HCT116 (cell line): ENCODE measurements around the gene C5orf52. TPM values are rescaled to one million over a fixed set of nuclear protein-coding genes. Genes with fewer than 3 reads are reported as not detected.

ENCODE experiments used
- ATAC-seq: fragments of 200-7000 bp; cut with Tn5 transposase; 2 replicates; pipeline ENCODE4 v1.9.1; 2020; ENCODE audit warnings: mild to moderate bottlenecking, moderate library complexity
- BruUV-seq: library from RNA; stranded (reverse); fragments of 400-500 nt; replicated peaks from 2 replicates; lab custom pipeline; 2021; lab: Mats Ljungman, UMichigan
- CTCF ChIA-PET: fragments of 300-600 bp; sonication (Branson Sonifier 250); formaldehyde crosslinking; loops from one replicate; lab custom pipeline; 2021; ENCODE audit warnings: antibody characterized with exemption; lab: Charles Lee
- POLR2A ChIA-PET: fragments of 300-600, 350-600 bp; sonication (Branson Sonifier 250); formaldehyde crosslinking; loops from one replicate; lab custom pipeline; 2021; ENCODE audit warnings: antibody characterized with exemption; lab: Charles Lee
- RAD21 ChIA-PET, 2 experiments: fragments of 300-600 bp; sonication (Branson Sonifier 250); formaldehyde crosslinking; loops; one replicate each; lab custom pipeline; 2023; ENCODE audit warnings: low total read pairs in 2 of 2; ENCODE audit not compliant: uncharacterized antibody in 2 of 2, unreplicated experiment in 2 of 2, low non-redundant PET in 1 of 2; lab: Charles Lee
- DNase-seq: peaks from one replicate; pipeline ENCODE4 v3.0.0-alpha.2; 2010; ENCODE audit warnings: low read depth, low spot score
- H2AFZ ChIP-seq: fragments of 200-600 bp; shearing (Covaris generic), sonication (generic); 2 replicates; pipeline ENCODE4 v1.6.1; 2017; ENCODE audit warnings: low read depth, mixed run types, mixed read lengths, antibody characterized with exemption, low read length; ENCODE audit not compliant: poor library complexity, severe bottlenecking
- H3K27ac ChIP-seq: 2 replicates; pipeline ENCODE4 v1.5.1; 2012; ENCODE audit warnings: low read depth, low read length
- H3K27me3 ChIP-seq: fragments of 200-600 bp; sonication (generic); 2 replicates; pipeline ENCODE4 v1.6.1; 2016; ENCODE audit warnings: mixed run types, low read length, mixed read lengths; ENCODE audit not compliant: insufficient read depth
- H3K36me3 ChIP-seq, 2 experiments: fragments of 200-500 bp in 1 of 2; fragments of 200-600 bp in 1 of 2; sonication (Bioruptor generic) in 1 of 2; sonication (generic) in 1 of 2; 2 replicates each; pipeline versions ENCODE4 v1.5.1 to v1.6.1; 2014 to 2016; ENCODE audit warnings: low read length in 2 of 2, inconsistent platforms in 1 of 2, mixed read lengths in 1 of 2, mixed run types in 1 of 2; ENCODE audit not compliant: insufficient read depth in 2 of 2, control insufficient read depth in 1 of 2
- H3K4me1 ChIP-seq, 2 experiments: fragments of 200-600 bp in 1 of 2; sonication (generic) in 1 of 2; 2 replicates each; pipeline versions ENCODE4 v1.5.1 to v1.6.1; 2012 to 2017; ENCODE audit warnings: low read length in 2 of 2, inconsistent platforms in 1 of 2, mild to moderate bottlenecking in 1 of 2, mixed read lengths in 1 of 2, mixed run types in 1 of 2, moderate library complexity in 1 of 2; ENCODE audit not compliant: insufficient read depth in 2 of 2, control insufficient read depth in 1 of 2
- H3K4me2 ChIP-seq: fragments of 200-600 bp; sonication (generic); 2 replicates; pipeline ENCODE4 v1.6.1; 2017; ENCODE audit warnings: mixed run types, low read length, mixed read lengths
- H3K4me3 ChIP-seq, 2 experiments: fragments of 200-600 bp in 1 of 2; sonication (generic) in 1 of 2; replicated peaks in 1 of 2; 2 replicates each; pipeline ENCODE4 v1.5.1; 2011 to 2016; ENCODE audit warnings: low read length in 2 of 2, control low read depth in 1 of 2, low read depth in 1 of 2, mild to moderate bottlenecking in 1 of 2, mixed read lengths in 1 of 2, mixed run types in 1 of 2
- H3K79me2 ChIP-seq: fragments of 200-600 bp; sonication (generic); 2 replicates; pipeline ENCODE4 v1.6.1; 2017; ENCODE audit warnings: mild to moderate bottlenecking, mixed run types, low read length, moderate library complexity, mixed read lengths; ENCODE audit not compliant: insufficient read depth
- H3K9ac ChIP-seq: fragments of 200-600 bp; sonication (generic); 2 replicates; pipeline ENCODE4 v1.6.1; 2016; ENCODE audit warnings: low read length, mixed read lengths
- H3K9me2 ChIP-seq: fragments of 200-600 bp; sonication (generic), shearing (Covaris generic); 2 replicates; pipeline ENCODE4 v1.6.1; 2017; ENCODE audit warnings: mixed run types, mild to moderate bottlenecking, moderate library complexity; ENCODE audit not compliant: insufficient read depth
- H3K9me3 ChIP-seq, 2 experiments: fragments of 200-500 bp in 1 of 2; fragments of 200-600 bp in 1 of 2; sonication (Bioruptor generic) in 1 of 2; sonication (generic) in 1 of 2; 2 replicates each; pipeline ENCODE4 v1.6.1; 2014 to 2017; ENCODE audit warnings: low read length in 2 of 2, mixed read lengths in 2 of 2, inconsistent platforms in 1 of 2, low read depth in 1 of 2, mild to moderate bottlenecking in 1 of 2, mixed run types in 1 of 2, moderate library complexity in 1 of 2; ENCODE audit not compliant: control insufficient read depth in 1 of 2, insufficient read depth in 1 of 2
- H4K20me1 ChIP-seq: fragments of 200-600 bp; sonication (generic), shearing (Covaris generic); 2 replicates; pipeline ENCODE4 v1.6.1; 2017; ENCODE audit warnings: mixed run types, mild to moderate bottlenecking, moderate library complexity; ENCODE audit not compliant: insufficient read depth
- CBX3 ChIP-seq: IDR thresholded peaks from 2 replicates; pipeline ENCODE4 v1.6.1; 2012; ENCODE audit warnings: low read depth
- POLR2AphosphoS5 ChIP-seq: IDR thresholded peaks from 2 replicates; pipeline ENCODE4 v1.6.1; 2011; ENCODE audit warnings: mild to moderate bottlenecking, low read depth, low read length, moderate library complexity
- SP1 ChIP-seq: IDR thresholded peaks from 2 replicates; pipeline ENCODE4 v1.6.1; 2012; ENCODE audit warnings: low read depth
- SRF ChIP-seq: IDR thresholded peaks from 2 replicates; pipeline ENCODE4 v1.6.1; 2012; ENCODE audit warnings: low read depth
- YY1 ChIP-seq: IDR thresholded peaks from 2 replicates; pipeline ENCODE4 v1.6.1; 2011; ENCODE audit warnings: low read length, low read depth, moderate library complexity, mild to moderate bottlenecking; ENCODE audit not compliant: insufficient replicate concordance; ENCODE audit errors: extremely low read depth
- ZNF274 ChIP-seq: fragments of 200-500 bp; sonication (Bioruptor generic); IDR thresholded peaks from 2 replicates; pipeline ENCODE4 v1.6.1; 2014; ENCODE audit warnings: mild to moderate bottlenecking, low read depth, low read length, inconsistent platforms
- intact Hi-C: fragments of 100-400 bp; cut with micrococcal nuclease; formaldehyde crosslinking; loops from 2 replicates; pipeline ENCODE4 v1.10.0; 2022
- total RNA-seq: library from RNA; stranded (reverse); gene quantifications from one replicate; pipeline ENCODE4 v1.2.1, GENCODE V29; 2021; ENCODE audit not compliant: unreplicated experiment
- TF ChIP-seq, protein P1 (sequence below), 3 experiments: fragments of 200-600 bp in 1 of 3; sonication (generic) in 1 of 3; IDR thresholded peaks in 2 of 3; conservative IDR thresholded peaks in 1 of 3; 2 replicates each; pipeline ENCODE4 v1.5.1; 2012 to 2017; ENCODE audit warnings: low read depth in 2 of 3, low read length in 2 of 3, antibody characterized with exemption in 1 of 3, borderline replicate concordance in 1 of 3, control low read depth in 1 of 3, mild to moderate bottlenecking in 1 of 3, mixed read lengths in 1 of 3, mixed run types in 1 of 3, moderate library complexity in 1 of 3; ENCODE audit not compliant: insufficient read depth in 1 of 3
- TF ChIP-seq, protein P2 (sequence below): IDR thresholded peaks from 2 replicates; pipeline ENCODE4 v1.6.1; 2012
- TF ChIP-seq, protein P3 (sequence below): IDR thresholded peaks from 2 replicates; pipeline ENCODE4 v1.6.1; 2012; ENCODE audit warnings: low read depth

The C5orf52 gene
- total RNA-seq, 1 experiment from 2014 or later, result not detected

DNA sequence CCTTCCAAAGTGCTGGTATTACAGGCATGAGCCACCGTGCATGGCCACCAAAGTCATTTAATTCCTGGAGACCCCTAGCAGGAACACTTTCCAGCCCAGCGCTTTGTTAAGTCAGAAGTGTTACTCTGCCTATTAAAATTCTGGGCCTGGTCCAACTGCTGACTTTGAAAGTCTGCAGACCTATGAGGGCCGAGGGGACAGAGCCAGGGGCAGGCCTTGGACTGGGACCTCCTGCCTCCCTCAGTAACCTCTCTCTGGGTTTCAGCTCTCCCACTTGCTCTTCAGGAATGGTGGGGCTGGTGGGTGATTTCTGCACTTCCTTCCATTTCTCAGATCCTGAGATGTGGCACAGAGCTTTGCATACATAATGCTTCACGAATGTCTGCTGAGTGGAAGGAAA, 9.7 kb downstream of the C5orf52 start:
- POLR2A ChIA-PET, result no interaction called here
- no TSS peak for BruUV-seq
- RAD21 ChIA-PET, result no interaction called here
- H3K79me2 ChIP-seq, result no peaks in the 10 kb centered on the region
- H3K9ac ChIP-seq, result no peak overlapping the region
- H3K4me2 ChIP-seq, result no peak overlapping the region
- CTCF ChIA-PET, result no interaction called here
- no peak overlapping the region for H3K4me3 ChIP-seq
- H4K20me1 ChIP-seq, result no peaks in the 10 kb centered on the region
- ATAC-seq, result no peak
- DNase-seq, result no peak
- no peaks in the 10 kb centered on the region for H3K36me3 ChIP-seq
- H3K27ac ChIP-seq, result no peak overlapping the region
- H2AFZ ChIP-seq, result no peak overlapping the region
- H3K4me1 ChIP-seq, result no peaks in the 10 kb centered on the region
- H3K9me3 ChIP-seq, result no peaks in the 10 kb centered on the region
- H3K9me2 ChIP-seq, result no peaks in the 10 kb centered on the region
- no peaks in the 10 kb centered on the region for H3K27me3 ChIP-seq
- TF ChIP-seq SP1, result no peak
- no peak for TF ChIP-seq ZNF274
- TF ChIP-seq CBX3, result no peak
- intact Hi-C loops, result no loop called here

DNA sequence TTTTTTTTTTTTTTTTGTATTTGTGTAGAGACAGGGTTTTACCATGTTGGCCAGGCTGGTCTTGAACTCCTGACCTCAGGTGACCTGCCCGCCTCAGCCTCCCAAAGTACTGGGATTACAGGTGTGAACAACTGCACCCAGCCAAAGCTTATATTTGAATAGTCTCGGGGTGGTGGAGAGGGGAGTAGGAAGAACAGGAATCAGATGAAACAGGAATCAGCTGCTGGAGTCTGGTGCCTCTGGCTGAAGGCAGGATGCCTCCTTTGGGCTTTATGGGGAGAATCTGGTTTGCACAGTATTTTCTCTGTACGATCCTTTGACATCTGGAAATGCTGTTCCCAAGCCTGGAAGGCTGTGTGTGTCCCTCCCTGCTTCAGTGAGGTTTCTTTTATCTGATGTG, 10.9 kb downstream of the C5orf52 start:
- Histone ChIP-seq H3K9me3 (no peaks in the 10 kb centered on the region), H4K20me1 (no peaks in the 10 kb centered on the region), H3K36me3 (no peaks in the 10 kb centered on the region), H3K9ac (no peak overlapping the region), H3K79me2 (no peaks in the 10 kb centered on the region), H3K4me3 (no peak overlapping the region), H3K4me2 (no peak overlapping the region), H3K27ac (no peak overlapping the region), H3K9me2 (no peaks in the 10 kb centered on the region), H2AFZ (no peak overlapping the region), H3K27me3 (no peaks in the 10 kb centered on the region), H3K4me1 (no peaks in the 10 kb centered on the region)
- intact Hi-C loops, result no loop called here
- no TSS peak for BruUV-seq
- CTCF ChIA-PET, result no interaction called here
- no peak for TF ChIP-seq POLR2AphosphoS5
- TF ChIP-seq, protein P1, sequence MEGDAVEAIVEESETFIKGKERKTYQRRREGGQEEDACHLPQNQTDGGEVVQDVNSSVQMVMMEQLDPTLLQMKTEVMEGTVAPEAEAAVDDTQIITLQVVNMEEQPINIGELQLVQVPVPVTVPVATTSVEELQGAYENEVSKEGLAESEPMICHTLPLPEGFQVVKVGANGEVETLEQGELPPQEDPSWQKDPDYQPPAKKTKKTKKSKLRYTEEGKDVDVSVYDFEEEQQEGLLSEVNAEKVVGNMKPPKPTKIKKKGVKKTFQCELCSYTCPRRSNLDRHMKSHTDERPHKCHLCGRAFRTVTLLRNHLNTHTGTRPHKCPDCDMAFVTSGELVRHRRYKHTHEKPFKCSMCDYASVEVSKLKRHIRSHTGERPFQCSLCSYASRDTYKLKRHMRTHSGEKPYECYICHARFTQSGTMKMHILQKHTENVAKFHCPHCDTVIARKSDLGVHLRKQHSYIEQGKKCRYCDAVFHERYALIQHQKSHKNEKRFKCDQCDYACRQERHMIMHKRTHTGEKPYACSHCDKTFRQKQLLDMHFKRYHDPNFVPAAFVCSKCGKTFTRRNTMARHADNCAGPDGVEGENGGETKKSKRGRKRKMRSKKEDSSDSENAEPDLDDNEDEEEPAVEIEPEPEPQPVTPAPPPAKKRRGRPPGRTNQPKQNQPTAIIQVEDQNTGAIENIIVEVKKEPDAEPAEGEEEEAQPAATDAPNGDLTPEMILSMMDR (IDR thresholded peaks at IDR 0.05 in 2 of 3, conservative IDR thresholded peaks at IDR 0.05 in 1 of 3; ENCODE audit: borderline replicate concordance in 1 of 3, insufficient read depth in 1 of 3, low read depth in 2 of 3, low read length in 2 of 3), result no peak
- no peak for TF ChIP-seq SRF
- TF ChIP-seq, protein P2, sequence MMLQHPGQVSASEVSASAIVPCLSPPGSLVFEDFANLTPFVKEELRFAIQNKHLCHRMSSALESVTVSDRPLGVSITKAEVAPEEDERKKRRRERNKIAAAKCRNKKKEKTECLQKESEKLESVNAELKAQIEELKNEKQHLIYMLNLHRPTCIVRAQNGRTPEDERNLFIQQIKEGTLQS, result no peak
- no peak for TF ChIP-seq ZNF274
- no peak for TF ChIP-seq SP1
- no peak for TF ChIP-seq YY1
- TF ChIP-seq, protein P3, sequence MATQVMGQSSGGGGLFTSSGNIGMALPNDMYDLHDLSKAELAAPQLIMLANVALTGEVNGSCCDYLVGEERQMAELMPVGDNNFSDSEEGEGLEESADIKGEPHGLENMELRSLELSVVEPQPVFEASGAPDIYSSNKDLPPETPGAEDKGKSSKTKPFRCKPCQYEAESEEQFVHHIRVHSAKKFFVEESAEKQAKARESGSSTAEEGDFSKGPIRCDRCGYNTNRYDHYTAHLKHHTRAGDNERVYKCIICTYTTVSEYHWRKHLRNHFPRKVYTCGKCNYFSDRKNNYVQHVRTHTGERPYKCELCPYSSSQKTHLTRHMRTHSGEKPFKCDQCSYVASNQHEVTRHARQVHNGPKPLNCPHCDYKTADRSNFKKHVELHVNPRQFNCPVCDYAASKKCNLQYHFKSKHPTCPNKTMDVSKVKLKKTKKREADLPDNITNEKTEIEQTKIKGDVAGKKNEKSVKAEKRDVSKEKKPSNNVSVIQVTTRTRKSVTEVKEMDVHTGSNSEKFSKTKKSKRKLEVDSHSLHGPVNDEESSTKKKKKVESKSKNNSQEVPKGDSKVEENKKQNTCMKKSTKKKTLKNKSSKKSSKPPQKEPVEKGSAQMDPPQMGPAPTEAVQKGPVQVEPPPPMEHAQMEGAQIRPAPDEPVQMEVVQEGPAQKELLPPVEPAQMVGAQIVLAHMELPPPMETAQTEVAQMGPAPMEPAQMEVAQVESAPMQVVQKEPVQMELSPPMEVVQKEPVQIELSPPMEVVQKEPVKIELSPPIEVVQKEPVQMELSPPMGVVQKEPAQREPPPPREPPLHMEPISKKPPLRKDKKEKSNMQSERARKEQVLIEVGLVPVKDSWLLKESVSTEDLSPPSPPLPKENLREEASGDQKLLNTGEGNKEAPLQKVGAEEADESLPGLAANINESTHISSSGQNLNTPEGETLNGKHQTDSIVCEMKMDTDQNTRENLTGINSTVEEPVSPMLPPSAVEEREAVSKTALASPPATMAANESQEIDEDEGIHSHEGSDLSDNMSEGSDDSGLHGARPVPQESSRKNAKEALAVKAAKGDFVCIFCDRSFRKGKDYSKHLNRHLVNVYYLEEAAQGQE, result no peak
- POLR2A ChIA-PET, result interaction anchor here (0.6 kb wide), 1 partner anchor 539 kb away, joined by 4 read pairs; the partner anchor contains the start of gene MED7
- DNase-seq (no peak), ATAC-seq (no peak)
- RAD21 ChIA-PET, result no interaction called here
